GM12873 (cell line): Measurements from ENCODE around the gene CFAP45.

Experiments
- CTCF ChIP-seq: IDR thresholded peaks from 2 replicates; pipeline ENCODE4 v1.5.1; 2012; ENCODE audit warnings: low read depth, mild to moderate bottlenecking, moderate library complexity, low read length, control low read depth; ENCODE audit not compliant: insufficient read depth; ENCODE audit errors: missing control alignments

Gene CFAP45

GRCh38 chr1:159920651-159921050 is 20.7 kb upstream of the CFAP45 start:
- TF ChIP-seq CTCF = no peak

DNA sequence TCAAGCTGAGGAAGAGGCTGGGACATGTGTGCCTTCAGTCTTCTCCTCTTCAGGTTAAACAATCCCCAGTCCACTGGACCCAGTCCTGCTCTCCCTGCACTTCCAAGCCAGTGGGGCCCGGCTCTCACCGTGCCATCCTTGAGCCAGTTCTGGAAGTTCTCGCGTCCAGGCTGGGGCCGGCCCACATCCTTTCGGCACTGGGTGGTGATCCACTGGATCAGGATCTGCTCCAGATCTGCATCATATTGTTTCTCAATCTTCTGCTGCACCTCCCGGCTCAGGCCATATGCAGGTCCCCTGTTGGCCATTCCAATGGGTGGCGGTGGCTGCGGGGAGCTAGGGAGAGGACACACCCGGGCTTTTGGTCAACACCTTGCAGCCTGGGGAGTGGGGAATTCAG is 20.2 kb upstream of the CFAP45 start:
- TF ChIP-seq CTCF = no peak

- TF ChIP-seq CTCF = no peak
Observed at GRCh38 chr1:159919236-159919865, 19.4 kb upstream of the CFAP45 start.

GRCh38 chr1:159918352-159919200 is 18.6 kb upstream of the CFAP45 start:
- TF ChIP-seq CTCF = no peak

DNA sequence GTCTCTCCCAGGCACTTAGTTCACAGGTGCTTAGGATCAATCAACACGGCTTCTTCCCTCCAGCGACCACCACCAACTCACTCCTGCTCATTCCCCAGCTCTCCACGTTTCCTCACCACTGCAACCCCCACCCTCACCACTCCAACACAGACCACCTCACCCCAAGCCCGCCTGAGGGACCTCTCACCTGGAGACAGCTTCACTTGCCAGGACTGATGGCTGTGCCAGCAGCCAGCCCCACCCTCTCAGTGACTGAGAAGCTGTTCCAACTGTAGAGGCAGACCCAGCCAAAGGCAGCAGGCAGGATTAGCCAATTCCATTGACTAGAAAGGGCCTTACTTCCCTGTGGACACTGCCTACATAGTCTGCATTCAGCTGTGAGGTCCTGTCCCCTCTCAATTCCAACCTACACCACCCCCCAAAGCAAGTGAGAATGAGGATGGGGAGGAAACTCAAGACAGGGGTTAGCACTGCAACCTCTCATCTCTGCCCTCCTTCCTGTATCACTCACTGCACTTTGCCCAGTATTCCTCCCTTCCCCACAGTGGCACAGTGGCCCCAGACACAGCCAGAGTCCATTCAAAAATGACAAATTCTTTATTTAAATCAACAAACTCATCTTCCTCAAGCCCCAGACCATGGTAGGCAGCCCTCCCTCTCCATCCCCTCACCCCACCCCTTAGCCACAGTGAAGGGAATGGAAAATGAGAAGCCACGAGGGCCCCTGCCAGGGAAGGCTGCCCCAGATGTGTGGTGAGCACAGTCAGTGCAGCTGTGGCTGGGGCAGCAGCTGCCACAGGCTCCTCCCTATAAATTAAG is 17.8 kb upstream of the CFAP45 start:
- TF ChIP-seq CTCF = no peak

GRCh38 chr1:159916242-159917051 is 16.5 kb upstream of the CFAP45 start:
- TF ChIP-seq CTCF = no peak
